Right forelimb (tissue), 1 donor: ENCODE results near the gene F8.
"Not testable (repeated sequence)": the region's sequence is repeated elsewhere in the genome, so short reads cannot be mapped to it uniquely, and the experiment has no call there.

ENCODE experiments used
- DNase-seq: peaks from one replicate; pipeline ENCODE4 v3.0.0-alpha.2; 2018

F8 gene

DNA sequence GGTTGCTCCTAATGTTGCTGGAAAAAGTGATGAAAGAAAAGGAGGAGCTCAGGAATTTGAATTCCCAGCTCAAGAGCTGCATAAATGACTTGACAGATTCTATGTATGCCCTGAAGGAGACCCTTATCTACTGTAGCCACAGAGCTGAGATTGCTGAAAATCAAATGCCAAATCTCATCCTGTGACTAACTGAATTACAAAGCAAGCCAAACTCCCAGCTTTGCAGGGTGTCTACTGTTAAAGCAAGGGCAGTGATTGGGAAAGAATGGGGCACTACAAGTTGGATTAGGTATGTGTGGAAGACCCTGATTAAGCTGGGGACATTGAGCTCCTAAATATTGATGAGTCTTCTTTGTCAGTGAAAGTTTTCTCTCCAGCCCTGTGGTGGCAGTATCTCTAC, 167.3 kb downstream of the F8 start:
- no peak for DNase-seq

DNA sequence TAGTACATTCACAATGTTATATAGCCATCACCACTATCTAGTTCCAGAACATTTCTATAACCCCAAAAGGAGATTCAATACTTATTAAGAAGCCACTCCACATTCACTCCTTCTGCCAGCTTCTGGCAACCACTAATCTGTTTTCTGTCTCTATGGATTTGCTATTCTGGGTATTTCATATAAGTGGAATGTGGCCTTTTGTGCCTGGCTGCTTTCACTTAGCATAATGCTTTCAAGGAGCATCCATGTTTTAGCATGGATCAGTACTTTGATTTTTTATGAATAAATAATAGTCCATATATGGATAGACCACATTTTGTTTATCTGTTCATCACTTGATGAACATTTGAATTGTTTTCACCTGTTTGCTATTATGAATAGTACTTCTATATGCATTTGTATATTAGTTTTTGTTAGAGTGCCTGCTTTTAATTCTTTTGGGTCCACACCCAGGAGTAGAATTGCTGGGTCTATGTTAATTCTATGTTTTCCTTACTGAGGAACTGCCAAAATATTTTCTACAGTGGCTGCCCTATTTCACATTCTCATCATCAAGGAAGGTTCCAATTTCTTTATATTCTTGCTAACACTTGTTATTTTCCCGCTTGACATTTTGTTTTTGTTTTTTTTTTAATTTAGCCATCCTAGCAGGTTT, 171.4 kb downstream of the F8 start:
- DNase-seq: no peak

DNA sequence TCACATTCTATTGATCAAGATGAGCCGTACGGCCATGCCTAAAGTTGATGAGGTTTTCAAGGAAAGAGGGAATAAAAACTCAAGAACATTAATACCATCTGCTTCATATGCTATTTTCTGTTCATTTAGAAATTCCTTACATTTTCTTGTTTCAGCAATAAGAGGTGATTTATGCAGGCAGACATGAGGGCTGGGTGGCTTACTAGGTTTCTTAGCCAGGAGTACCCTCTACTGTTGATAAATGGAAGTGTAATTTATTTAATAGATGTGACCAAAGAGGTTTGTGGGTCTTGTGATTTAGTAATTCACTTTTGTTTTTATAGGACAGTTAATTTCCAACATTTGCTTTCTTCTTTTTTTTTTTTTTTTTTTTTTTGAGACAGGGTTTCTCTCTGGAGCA, 181.7 kb downstream of the F8 start:
- no peak for DNase-seq

DNA sequence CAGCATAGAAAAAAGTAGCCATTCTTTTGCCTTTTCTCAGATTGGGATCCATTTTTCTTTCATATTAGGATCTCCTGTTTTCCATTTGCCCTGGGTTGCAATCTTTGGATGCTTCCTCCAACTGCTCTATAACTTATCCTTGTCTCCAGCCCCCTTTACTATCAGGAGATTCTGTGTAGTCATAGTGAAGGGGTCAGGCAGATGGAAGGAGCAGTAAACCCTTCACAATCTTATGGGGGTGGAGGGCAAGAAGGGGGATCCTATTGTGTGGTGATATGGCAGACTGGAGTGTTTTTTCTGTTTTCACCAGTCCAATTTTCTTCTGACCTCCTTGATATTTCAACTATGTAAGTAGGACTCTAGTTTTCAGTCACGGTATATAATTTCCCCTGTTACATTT, 186.4 kb downstream of the F8 start:
- DNase-seq: no peak

- no peak for DNase-seq
These were observed 188.0 kb downstream of the F8 start, which contains the start of gene SMIM9 for GRCh38 chrX:154834562-154834961. Gene SMIM9 (minus strand): TSS chrX:154834662. CDS start chrX:154830856, 3,806 bp downstream.

GRCh38 chrX:154833746-154834274, 188.7 kb downstream of the F8 start:
- no peak for DNase-seq

- no peak for DNase-seq
These were observed 192.5 kb downstream of the F8 start for GRCh38 chrX:154829926-154830442.

GRCh38 chrX:154829134-154829533, 193.4 kb downstream of the F8 start:
- DNase-seq: no peak

DNA sequence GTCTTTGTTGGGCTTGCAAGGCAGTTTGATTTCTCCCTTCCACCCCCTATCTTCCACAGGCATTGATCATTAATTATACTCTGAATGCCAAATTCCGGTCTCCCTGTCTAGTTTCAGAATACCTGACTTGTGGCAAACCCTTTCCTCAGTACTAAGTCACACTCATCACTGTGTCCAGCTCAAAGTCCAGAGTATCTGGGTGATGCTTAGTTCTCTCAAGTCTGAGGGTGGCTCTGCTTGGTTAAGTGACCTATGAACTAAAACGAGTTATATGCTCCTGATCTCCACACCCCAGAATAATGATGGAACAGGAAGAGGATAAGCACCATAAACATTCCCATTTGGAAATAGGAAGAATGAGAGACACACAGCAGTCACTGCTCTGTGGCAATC, 194.5 kb downstream of the F8 start:
- DNase-seq: no peak

GRCh38 chrX:154827194-154828015, 195.1 kb downstream of the F8 start:
- DNase-seq: no peak

- not testable (repeated sequence) for DNase-seq
These were observed 196.9 kb downstream of the F8 start for GRCh38 chrX:154825586-154825985.

GRCh38 chrX:154824638-154825037, 197.9 kb downstream of the F8 start:
- no peak for DNase-seq

DNA sequence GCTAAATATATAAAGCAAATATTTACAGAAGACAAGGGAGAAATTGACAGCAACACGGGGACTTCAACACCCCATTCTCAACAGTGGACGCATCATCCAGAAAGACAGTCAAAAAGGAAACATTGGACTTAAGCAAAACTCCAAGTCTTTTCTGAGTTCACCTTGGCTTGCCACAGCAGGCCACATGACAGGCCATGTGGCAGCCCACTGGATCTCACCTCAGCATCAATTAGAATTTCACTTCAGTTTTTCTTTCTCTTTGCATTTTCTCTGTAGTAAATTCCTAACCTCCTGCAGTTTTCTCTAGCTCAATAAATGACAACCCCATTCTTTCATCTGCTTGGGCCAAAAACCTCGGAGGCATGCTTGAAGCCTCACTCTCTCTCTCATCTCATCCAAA, 200.5 kb downstream of the F8 start:
- DNase-seq: no peak

- no peak for DNase-seq
These were observed 201.0 kb downstream of the F8 start for GRCh38 chrX:154821523-154821922.

DNA sequence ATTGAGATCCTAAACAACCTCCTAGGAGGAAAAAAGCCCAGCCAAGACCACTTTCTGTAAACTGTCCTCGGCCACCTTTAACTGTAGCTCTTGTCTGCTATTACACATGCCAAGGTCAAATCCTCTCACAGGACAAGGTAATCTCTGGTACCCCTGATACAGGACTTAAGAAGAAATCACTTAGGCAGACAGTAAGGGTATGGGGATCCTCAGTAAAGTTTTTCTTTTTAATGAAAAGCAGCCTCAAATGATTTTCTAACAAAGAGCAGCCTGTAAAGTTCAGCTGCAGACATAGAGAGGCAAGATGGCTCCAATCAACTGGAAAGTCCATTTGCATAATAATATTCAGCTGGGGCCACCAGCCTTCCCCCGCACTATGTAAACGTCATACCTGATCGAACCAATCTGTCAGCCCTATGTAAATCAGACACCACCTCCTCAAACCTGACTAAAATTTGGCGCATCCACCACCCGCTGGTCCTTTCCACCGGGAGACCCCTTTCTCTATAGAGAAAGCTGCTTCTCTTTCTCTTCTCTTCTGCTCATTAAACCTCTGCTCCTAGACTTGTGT, 202.7 kb downstream of the F8 start:
- DNase-seq: no peak

DNA sequence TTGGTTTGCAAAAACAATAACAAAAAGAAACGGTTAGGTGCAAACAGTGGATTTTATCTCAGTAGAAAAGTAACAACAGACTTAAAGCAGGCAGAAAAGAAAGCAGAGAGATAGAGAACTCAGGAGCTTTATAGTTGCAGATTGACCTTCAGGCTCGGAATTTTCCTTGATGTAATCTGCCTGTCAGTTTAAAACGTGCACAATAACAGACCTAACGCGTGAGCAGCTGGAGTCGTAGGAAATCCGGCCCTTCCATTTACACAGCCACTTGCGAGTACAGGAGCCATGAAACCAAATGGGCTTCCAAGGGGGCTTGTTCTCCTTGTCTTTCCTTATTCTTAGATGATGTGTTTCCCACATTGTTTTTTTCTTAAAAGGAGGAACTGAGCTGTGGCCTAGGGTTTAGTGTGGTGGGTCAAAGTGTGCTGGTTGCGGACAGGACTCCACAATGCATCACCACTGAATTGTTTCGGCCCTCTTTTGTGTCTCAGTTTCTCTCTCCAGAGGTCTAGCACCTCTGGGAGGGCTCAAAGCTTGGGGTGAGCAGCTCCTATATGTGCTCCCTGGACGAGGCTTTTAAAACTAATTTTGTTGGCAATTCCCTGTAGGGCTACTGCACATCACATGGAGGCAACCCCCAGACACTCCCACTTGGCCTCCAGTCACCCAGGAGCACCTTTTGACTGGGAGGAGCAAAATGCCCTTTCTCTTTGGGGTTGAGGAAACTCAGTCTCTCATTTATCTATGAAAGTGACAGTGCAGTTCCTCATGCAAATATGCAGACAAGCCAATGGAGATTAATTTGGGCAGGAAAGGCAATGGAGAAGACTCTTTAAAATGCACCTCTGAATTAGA, 203.4 kb downstream of the F8 start:
- DNase-seq: no peak

DNA sequence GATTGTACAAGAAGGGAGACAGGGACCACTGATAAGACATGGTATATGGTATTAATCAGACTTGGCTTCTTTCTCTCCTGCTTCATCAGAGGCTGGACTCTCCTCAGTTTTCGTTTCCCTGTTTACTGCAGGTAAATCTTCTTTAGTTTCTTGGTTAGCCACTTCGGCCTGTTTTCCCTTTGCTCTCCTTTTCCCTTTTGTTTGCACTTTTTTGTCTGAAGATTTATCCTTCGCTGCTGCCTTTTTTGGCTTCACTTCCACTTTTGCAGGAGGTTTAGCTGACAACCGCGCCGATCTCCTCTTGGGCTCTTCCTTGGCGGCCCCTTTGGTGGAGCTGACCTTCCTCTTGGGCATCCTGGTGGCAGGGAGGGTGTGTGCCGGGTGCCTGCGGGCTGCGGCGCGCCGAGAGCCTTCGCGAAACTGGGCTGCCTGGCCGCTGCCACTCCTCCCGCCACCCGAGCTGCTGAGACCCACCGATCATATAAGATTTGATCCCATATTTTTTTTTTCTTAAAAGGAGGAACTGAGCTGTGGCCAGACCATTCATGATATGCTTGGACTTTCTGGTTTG, 205.4 kb downstream of the F8 start:
- not testable (repeated sequence) for DNase-seq

GRCh38 chrX:154816326-154816898, 206.1 kb downstream of the F8 start:
- DNase-seq: not testable (repeated sequence)

GRCh38 chrX:154815274-154815818, 207.2 kb downstream of the F8 start:
- DNase-seq: no peak

- no peak for DNase-seq
These were observed 208.7 kb downstream of the F8 start for GRCh38 chrX:154813801-154814200.

- DNase-seq: no peak
These were observed 210.0 kb downstream of the F8 start for GRCh38 chrX:154812341-154813101.
